ENCODE results near the gene MYL2.

GRCh38 chr12:110865521-110865920 is 54.9 kb downstream of the MYL2 start:
- TF ChIP-seq CTCF (IDR thresholded peaks at IDR 0.05) (no peak), POLR2A (IDR thresholded peaks at IDR 0.05; ENCODE audit: low read depth) (no peak), EP300 (IDR thresholded peaks at IDR 0.05) (no peak), POLR2AphosphoS5 (IDR thresholded peaks at IDR 0.05) (no peak)
